K562 treated with DMSO at 1 percent for 4 hours (cell line): ENCODE results near the gene SPDL1. TPM values are rescaled to one million over a fixed set of nuclear protein-coding genes. Genes with fewer than 3 reads are reported as not detected.

Experiments used
- total RNA-seq: library from RNA; unstranded; fragments of 300-600 nt; gene quantifications from 2 replicates; pipeline ENCODE4 v1.2.3, GENCODE V29; 2022; ENCODE audit not compliant: insufficient read depth

Gene SPDL1
- 26.4 and 27.7 TPM in 2 replicates for total RNA-seq

GRCh38 chr5:169583424-169584220 is at the start of gene SPDL1:
Gene SPDL1, plus strand, starts transcription at chr5:169583773. Its CDS starts 4,644 bp downstream, at chr5:169588417.

GRCh38 chr5:169637085-169637548 is 53.5 kb downstream of the SPDL1 start, which contains the start of gene DOCK2:
Gene DOCK2, plus strand, starts transcription at chr5:169637275. Its CDS starts 52 bp downstream, at chr5:169637327.

Other genes starting within 250 kb of the SPDL1 start
- gene DOCK2, start 53.5 kb downstream of the SPDL1 start, total RNA-seq: 45.2 and 47.5 TPM in 2 replicates